NOMO-1 treated with dmso at 0.1 percent for 144 hours (cell line): ENCODE measurements around the gene TMEM108.

ENCODE experiments used
- DNase-seq: peaks from one replicate; lab custom pipeline; 2025; ENCODE audit not compliant: unreplicated experiment; lab: John Stamatoyannopoulos, UW

TMEM108 gene

GRCh38 chr3:133270631-133271030, 232.4 kb downstream of the TMEM108 start:
- no peak for DNase-seq

GRCh38 chr3:133271042-133271441, 232.9 kb downstream of the TMEM108 start:
- no peak for DNase-seq

- no peak for DNase-seq
These were observed 233.3 kb downstream of the TMEM108 start for GRCh38 chr3:133271539-133271938.

GRCh38 chr3:133273346-133273745, 235.2 kb downstream of the TMEM108 start:
- DNase-seq: no peak

GRCh38 chr3:133274477-133274876, 236.3 kb downstream of the TMEM108 start:
- DNase-seq: no peak

- no peak for DNase-seq
These were observed 238.4 kb downstream of the TMEM108 start for GRCh38 chr3:133276594-133276993.

GRCh38 chr3:133277813-133278212, 239.6 kb downstream of the TMEM108 start:
- no peak for DNase-seq

- no peak for DNase-seq
These were observed 240.3 kb downstream of the TMEM108 start for GRCh38 chr3:133278260-133279043.

GRCh38 chr3:133280586-133280985, 242.4 kb downstream of the TMEM108 start:
- no peak for DNase-seq

GRCh38 chr3:133282236-133282635, 244.0 kb downstream of the TMEM108 start:
- DNase-seq: no peak

- no peak for DNase-seq
These were observed 246.0 kb downstream of the TMEM108 start for GRCh38 chr3:133283958-133284807.

GRCh38 chr3:133289322-133289721, 251.1 kb downstream of the TMEM108 start:
- DNase-seq: no peak

- DNase-seq: no peak
These were observed 254.1 kb downstream of the TMEM108 start for GRCh38 chr3:133292296-133292695.

- DNase-seq: no peak
These were observed 255.4 kb downstream of the TMEM108 start for GRCh38 chr3:133293397-133294110.

- no peak for DNase-seq
These were observed 256.1 kb downstream of the TMEM108 start for GRCh38 chr3:133294253-133294652.

- no peak for DNase-seq
These were observed 257.2 kb downstream of the TMEM108 start for GRCh38 chr3:133295199-133295901.

- no peak for DNase-seq
These were observed 258.0 kb downstream of the TMEM108 start for GRCh38 chr3:133295944-133296917.

GRCh38 chr3:133296981-133297380, 258.8 kb downstream of the TMEM108 start:
- no peak for DNase-seq

GRCh38 chr3:133300102-133300501, 261.9 kb downstream of the TMEM108 start:
- DNase-seq: no peak

GRCh38 chr3:133301194-133301593, 263.0 kb downstream of the TMEM108 start:
- DNase-seq: no peak
